ENCODE measurements around the gene CENPB. TPM values are rescaled to one million over a fixed set of nuclear protein-coding genes. Genes with fewer than 3 reads are reported as not detected.

Gene CENPB
- total RNA-seq, 1 donor from 2014 or later = 173 TPM

GRCh38 chr20:3801299-3801698 lies 14.8 kb upstream of the CENPB start:
- no peak for DNase-seq (ENCODE audit: low spot score in 2 of 2)
- intact Hi-C loops (cut with DNase I) = no loop called here
- Histone ChIP-seq H3K4me1 (peaks cover 14 to 24% of the 10 kb centered on the region in 2 donors), H3K27me3 (no peaks in the 10 kb centered on the region), H3K27ac (no peak overlapping the region), H3K36me3 (peaks cover 49 to 52% of the 10 kb centered on the region in 2 donors), H3K4me3 (no peak overlapping the region), H3K9me3 (peaks cover 0 to 2% of the 10 kb centered on the region in 2 donors)
- TF ChIP-seq CTCF (IDR thresholded peaks at IDR 0.05) = no peak

GRCh38 chr20:3800878-3801260 lies 14.3 kb upstream of the CENPB start:
- Histone ChIP-seq H3K36me3 (peaks cover 49 to 52% of the 10 kb centered on the region in 2 donors), H3K9me3 (no peaks in the 10 kb centered on the region), H3K4me3 (no peak overlapping the region), H3K27me3 (no peaks in the 10 kb centered on the region), H3K4me1 (peaks cover 14 to 20% of the 10 kb centered on the region in 2 donors), H3K27ac (no peak overlapping the region)
- no peak for TF ChIP-seq CTCF (IDR thresholded peaks at IDR 0.05)
- intact Hi-C loops (cut with DNase I) = no loop called here
- no peak for DNase-seq (ENCODE audit: low spot score in 2 of 2)

GRCh38 chr20:3800256-3800877 lies 13.8 kb upstream of the CENPB start:
- Histone ChIP-seq H3K9me3 (no peaks in the 10 kb centered on the region), H3K36me3 (peaks cover 49 to 50% of the 10 kb centered on the region in 2 donors), H3K4me3 (no peak overlapping the region), H3K27me3 (no peaks in the 10 kb centered on the region), H3K27ac (peak overlapping the region in 1 of 2 donors; percentile 23), H3K4me1 (peaks cover 14 to 18% of the 10 kb centered on the region in 2 donors)
- no peak for TF ChIP-seq CTCF (IDR thresholded peaks at IDR 0.05)
- DNase-seq (ENCODE audit: low spot score in 2 of 2) = no peak
- intact Hi-C loops (cut with DNase I) = no loop called here

- peaks cover 14 to 27% of the 10 kb centered on the region in 2 donors for H3K4me1 ChIP-seq
- peaks cover 36 to 38% of the 10 kb centered on the region in 2 donors for H3K36me3 ChIP-seq
- no peaks in the 10 kb centered on the region for H3K9me3 ChIP-seq
- TF ChIP-seq CTCF (IDR thresholded peaks at IDR 0.05) = no peak
- no peak for DNase-seq (ENCODE audit: low spot score in 2 of 2)
- H3K4me3 ChIP-seq = no peak overlapping the region
- intact Hi-C loops (cut with DNase I) = no loop called here
- H3K27me3 ChIP-seq = no peaks in the 10 kb centered on the region
- H3K27ac ChIP-seq = peak overlapping the region in 1 of 2 donors; percentile 30
Observed at GRCh38 chr20:3798908-3799248, 12.3 kb upstream of the CENPB start.

GRCh38 chr20:3798373-3798768 lies 11.8 kb upstream of the CENPB start:
- Histone ChIP-seq H3K4me3 (no peak overlapping the region), H3K36me3 (peaks cover 31 to 33% of the 10 kb centered on the region in 2 donors), H3K27ac (peak overlapping the region in 1 of 2 donors; percentile 30), H3K9me3 (no peaks in the 10 kb centered on the region), H3K4me1 (peaks cover 14 to 27% of the 10 kb centered on the region in 2 donors), H3K27me3 (no peaks in the 10 kb centered on the region)
- TF ChIP-seq CTCF (IDR thresholded peaks at IDR 0.05) = no peak
- no peak for DNase-seq (ENCODE audit: low spot score in 2 of 2)
- intact Hi-C loops (cut with DNase I) = no loop called here

Data from ascending aorta (tissue), 2 donors.